Epithelial cell of proximal tubule (primary cell): Measurements from ENCODE around the gene ZNF555. TPM values are rescaled to one million over a fixed set of nuclear protein-coding genes. Genes with fewer than 3 reads are reported as not detected.
"Not testable (repeated sequence)": the region's sequence is repeated elsewhere in the genome, so short reads cannot be mapped to it uniquely, and the experiment has no call there.

Experiments used
- DNase-seq: peaks from one replicate; pipeline ENCODE4 v3.0.0-alpha.2; 2011; ENCODE audit warnings: low read depth
- H3K4me3 ChIP-seq: 2 replicates; pipeline ENCODE4 v1.5.1; 2011; ENCODE audit warnings: low read depth, mild to moderate bottlenecking, low read length
- total RNA-seq: library from RNA; depleted of rRNA; stranded (reverse); fragments of >200 nt; gene quantifications from 2 replicates; pipeline ENCODE4 v1.2.3, GENCODE V29; 2015
- TF ChIP-seq, protein P1 (sequence below): conservative IDR thresholded peaks from 2 replicates; pipeline ENCODE4 v1.5.1; 2012; ENCODE audit warnings: low read depth, mild to moderate bottlenecking, low read length

ZNF555 gene
- total RNA-seq, 1 donor from 2014 or later, result 2.9 TPM

DNA sequence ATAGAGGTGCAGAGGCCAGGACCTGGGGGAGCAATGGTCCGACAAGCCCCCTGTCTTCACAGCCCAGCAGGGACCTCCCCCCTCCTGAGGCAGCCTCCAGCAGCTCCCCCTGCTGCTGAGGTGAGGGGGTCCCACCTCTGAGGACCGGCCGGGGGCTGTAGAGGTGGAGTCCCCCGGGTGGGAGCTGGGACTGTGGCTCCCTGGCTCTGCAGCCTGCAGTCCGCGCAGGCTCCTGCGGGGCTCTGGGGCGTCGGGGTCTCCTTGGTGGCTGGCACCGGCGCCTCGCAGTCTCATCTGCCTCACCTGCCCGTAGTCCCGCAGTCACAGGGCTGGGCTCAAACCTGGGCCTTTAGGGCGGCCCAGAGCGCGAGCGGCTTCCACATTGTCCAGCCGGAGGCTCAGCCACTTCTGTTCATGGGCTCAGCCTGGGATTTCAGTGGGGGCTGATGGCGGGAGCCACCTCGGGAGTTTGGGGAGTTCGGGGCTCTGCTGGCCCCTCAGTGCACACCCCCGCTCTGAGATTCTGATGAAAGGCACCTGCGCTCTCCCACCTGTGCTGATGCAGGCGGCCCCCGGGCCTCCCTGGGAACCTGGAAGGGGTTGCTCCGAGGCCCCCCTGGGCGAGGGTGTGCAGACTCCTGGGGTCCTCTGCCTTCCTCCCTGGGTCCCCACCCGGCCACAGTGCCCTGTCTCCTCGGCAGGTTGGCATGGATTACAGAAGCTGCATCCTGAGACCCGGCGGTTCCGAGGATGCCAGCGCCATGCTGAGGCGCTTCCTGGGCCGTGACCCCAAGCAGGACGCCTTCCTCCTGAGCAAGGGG lies 28.7 kb upstream of the ZNF555 start:
- TF ChIP-seq, protein P1, sequence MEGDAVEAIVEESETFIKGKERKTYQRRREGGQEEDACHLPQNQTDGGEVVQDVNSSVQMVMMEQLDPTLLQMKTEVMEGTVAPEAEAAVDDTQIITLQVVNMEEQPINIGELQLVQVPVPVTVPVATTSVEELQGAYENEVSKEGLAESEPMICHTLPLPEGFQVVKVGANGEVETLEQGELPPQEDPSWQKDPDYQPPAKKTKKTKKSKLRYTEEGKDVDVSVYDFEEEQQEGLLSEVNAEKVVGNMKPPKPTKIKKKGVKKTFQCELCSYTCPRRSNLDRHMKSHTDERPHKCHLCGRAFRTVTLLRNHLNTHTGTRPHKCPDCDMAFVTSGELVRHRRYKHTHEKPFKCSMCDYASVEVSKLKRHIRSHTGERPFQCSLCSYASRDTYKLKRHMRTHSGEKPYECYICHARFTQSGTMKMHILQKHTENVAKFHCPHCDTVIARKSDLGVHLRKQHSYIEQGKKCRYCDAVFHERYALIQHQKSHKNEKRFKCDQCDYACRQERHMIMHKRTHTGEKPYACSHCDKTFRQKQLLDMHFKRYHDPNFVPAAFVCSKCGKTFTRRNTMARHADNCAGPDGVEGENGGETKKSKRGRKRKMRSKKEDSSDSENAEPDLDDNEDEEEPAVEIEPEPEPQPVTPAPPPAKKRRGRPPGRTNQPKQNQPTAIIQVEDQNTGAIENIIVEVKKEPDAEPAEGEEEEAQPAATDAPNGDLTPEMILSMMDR, result no peak
- H3K4me3 ChIP-seq, result no peak overlapping the region
- DNase-seq, result no peak

DNA sequence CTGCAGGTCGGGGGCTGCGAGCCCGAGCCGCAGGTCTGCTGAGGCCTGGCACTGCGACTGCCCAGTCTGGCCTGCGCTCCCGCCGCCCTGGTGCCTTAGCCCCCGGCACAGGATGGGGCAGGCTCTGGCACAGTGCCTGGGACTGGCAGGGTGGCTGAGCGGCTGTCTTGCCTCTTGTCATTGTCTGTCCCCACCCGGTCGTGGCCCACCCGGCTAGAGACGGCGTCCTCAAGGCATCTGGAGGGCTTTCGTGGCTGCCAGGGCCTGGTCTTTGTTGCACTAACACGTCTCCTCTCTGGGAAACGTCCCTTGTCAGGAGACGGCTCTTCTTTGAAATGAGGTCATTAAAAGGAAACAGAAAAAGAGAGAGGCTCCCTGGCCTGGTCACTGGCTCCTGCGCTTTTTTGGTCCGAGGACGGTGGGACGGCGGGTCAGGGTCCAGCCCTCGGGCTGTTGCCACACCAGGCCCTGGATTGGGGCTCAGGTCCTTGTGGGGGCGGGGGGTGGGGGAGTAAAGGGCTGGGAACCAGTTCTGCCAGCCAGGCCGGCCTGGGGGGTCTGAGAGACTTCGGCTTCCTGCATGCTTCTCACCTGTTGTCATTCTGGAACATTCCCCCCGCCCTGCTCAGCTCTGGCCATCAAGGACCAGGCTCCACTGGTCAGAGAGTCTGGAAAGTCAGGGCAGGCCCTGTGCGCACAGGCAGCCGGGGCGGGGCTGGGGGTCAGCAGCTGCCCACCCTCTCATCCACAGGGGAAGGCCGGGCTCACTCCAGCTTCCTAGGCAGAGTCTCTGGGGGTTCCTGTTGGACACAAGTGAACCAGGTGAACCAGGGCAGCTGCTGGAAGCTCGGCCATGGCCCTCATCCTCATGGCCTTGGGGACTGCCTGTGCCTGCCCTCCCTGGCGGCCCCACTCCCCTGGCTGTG lies 27.8 kb upstream of the ZNF555 start:
- DNase-seq, result no peak
- TF ChIP-seq, protein P1, result no peak
- no peak overlapping the region for H3K4me3 ChIP-seq

DNA sequence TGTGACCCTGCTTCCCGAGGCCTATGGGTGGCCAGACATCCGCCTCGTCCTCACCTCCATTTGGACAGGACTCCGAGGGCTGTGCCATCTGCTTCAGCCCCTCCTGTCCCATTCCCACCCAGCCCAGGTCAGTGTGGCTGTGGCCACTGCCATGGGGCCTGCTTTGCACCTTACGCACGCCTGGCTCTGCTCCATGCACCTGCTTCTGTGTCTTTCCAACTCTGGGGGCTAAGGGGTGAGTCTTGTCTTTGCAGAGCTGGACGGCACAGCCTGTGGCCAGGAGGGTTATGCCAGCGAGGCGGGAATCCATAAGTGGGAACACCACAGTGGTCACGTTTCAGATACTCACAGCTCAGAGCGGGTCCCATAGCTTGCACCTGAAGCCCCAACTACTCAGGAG lies 26.8 kb upstream of the ZNF555 start:
- TF ChIP-seq, protein P1, result no peak
- DNase-seq, result no peak
- no peak overlapping the region for H3K4me3 ChIP-seq

DNA sequence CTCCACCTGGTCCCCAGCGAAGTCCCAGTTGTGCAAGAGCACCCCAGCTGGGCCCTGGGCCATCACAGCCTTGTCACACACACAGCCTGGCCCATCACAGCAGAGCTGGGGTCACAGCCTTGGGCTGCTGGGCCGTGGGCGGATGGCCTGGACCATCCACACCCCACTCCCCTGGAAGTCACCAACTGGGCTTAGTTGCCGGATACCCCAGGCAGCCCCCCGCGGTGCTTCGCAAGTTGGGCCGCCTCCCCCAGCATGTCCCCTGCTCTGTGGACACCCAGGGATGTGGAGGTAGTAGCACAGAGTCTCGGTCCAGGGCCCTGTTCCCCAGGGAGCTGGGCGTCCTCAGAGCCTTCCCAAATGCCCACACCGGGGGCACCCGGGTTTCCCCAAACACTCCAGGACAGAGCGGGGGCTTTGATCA lies 26.1 kb upstream of the ZNF555 start:
- DNase-seq, result no peak
- TF ChIP-seq, protein P1, result no peak

DNA sequence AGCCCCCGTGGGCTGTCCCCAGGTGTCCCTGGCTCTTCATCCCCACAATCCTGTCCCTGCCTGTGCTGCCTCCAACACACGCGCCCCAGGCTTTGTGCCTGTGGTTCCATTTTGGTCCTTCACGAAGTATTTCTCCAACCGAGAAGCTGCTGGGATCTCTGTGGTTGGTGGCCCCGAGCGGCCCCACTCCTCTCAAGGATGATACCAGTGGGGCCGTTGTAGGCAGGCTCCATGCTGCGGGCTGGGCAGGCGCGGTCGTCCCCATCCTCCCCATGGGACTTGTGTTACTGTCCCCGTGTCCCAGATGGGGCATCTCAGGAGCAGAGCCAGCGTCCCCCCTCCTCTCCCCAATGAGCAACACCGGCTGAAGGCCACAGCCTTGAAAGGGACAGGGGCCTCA lies 25.4 kb upstream of the ZNF555 start:
- TF ChIP-seq, protein P1, result no peak
- no peak for DNase-seq
- no peak overlapping the region for H3K4me3 ChIP-seq

More for the DNA sequence above, 26.1 kb upstream of the ZNF555 start:
- no peak overlapping the region for H3K4me3 ChIP-seq

DNA sequence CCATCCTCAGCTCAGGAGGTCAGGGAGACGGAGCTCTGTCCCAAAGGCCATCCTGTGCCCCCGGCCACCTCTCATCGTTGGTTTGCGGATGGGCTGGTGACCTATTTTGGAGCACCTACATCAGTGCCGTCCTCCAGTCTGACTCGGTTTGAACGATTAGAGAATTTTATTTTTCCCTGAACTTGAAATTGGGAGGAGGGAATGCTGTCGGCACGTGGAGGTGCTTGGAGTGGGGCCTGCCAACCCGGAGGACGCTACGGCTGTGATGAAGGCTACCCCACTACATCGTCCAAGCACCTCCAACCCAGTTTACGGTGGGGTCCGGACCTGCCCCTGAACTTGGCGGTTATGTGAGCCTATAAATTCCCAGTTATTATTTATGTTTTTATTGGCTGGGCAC lies 24.6 kb upstream of the ZNF555 start:
- no peak for DNase-seq
- no peak overlapping the region for H3K4me3 ChIP-seq
- TF ChIP-seq, protein P1, result no peak

DNA sequence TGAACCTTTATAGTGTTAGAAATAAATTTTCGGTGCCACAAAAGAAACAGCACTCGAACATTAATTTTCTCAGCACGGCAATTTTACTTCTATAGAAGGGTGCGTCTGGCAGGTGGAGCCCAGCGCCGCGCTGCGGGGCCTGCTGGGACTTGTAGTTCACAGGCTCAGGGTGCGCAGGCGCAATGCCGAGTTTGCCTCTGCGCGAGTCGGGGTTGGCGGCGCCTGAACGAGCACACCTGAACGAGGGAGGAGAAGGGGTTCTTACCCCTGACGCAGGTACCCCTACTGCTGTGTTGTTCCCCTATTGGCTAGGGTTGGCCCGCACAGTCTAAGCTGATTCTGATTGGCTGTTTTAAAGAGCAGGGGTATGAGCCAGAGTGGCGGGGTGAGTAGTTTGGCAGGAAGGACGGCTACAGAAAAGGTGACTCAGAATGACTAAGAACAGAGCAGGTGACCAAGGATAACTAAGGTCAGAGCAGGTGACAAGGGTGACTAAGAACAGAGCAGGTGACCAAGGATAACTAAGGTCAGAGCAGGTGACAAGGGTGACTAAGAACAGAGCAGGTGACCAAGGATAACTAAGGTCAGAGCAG lies 23.9 kb upstream of the ZNF555 start:
- H3K4me3 ChIP-seq, DNase-seq: not testable (repeated sequence)
